ENCODE data around the gene TRAPPC11.

Gene TRAPPC11

GRCh38 chr4:183760326-183760725, 101.2 kb downstream of the TRAPPC11 start:
- no peak for DNase-seq

All from activated CD8-positive, alpha-beta memory T cell treated with anti-CD3 and anti-CD28 coated beads, Interleukin-2, amount 50 U/mL, for 48 hours (primary cell).